Epithelial cell of esophagus (primary cell): Measurements from ENCODE around the gene DDC.

Source experiments
- DNase-seq: peaks from one replicate; pipeline ENCODE4 v3.0.0; 2010; ENCODE audit warnings: low read depth
- H3K4me3 ChIP-seq: 2 replicates; pipeline ENCODE4 v1.5.1; 2011; ENCODE audit warnings: mild to moderate bottlenecking, low read length, control low read depth
- CTCF ChIP-seq: IDR thresholded peaks from 2 replicates; pipeline ENCODE4 v1.5.1; 2011; ENCODE audit warnings: low read depth, mild to moderate bottlenecking, low read length, control low read depth, inconsistent platforms; ENCODE audit not compliant: insufficient read depth; ENCODE audit errors: missing control alignments

Gene DDC

GRCh38 chr7:50564640-50565558 lies at the start of gene DDC:
DDC (minus strand) TSS chr7:50565405; CDS start chr7:50544085, 21,320 bp downstream.
- no peak for DNase-seq
- TF ChIP-seq CTCF, result no peak
- no peak within 1 kb of the TSS for H3K4me3 ChIP-seq

GRCh38 chr7:50613473-50613872 lies 48.3 kb upstream of the DDC start:
- DNase-seq, result no peak
- no peak overlapping the region for H3K4me3 ChIP-seq
- no peak for TF ChIP-seq CTCF

- DNase-seq, result no peak
- TF ChIP-seq CTCF, result no peak
- no peak overlapping the region for H3K4me3 ChIP-seq
Observed at GRCh38 chr7:50612704-50613103, 47.5 kb upstream of the DDC start.

GRCh38 chr7:50610521-50611277 lies 45.5 kb upstream of the DDC start:
- no peak for TF ChIP-seq CTCF

GRCh38 chr7:50608196-50608906 lies 43.1 kb upstream of the DDC start:
- TF ChIP-seq CTCF, result no peak
- DNase-seq, result no peak
- no peak overlapping the region for H3K4me3 ChIP-seq

More at GRCh38 chr7:50610521-50611277, 45.5 kb upstream of the DDC start:
- H3K4me3 ChIP-seq, result no peak overlapping the region
- peak; percentile 72 for DNase-seq

- TF ChIP-seq CTCF, result no peak
- H3K4me3 ChIP-seq, result no peak overlapping the region
- DNase-seq, result no peak
Observed at GRCh38 chr7:50607524-50608125, 42.4 kb upstream of the DDC start.
